ENCODE data around the gene GOPC.

The GOPC gene

GRCh38 chr6:117637770-117638169, 35.5 kb upstream of the GOPC start:
- no peak for ATAC-seq
- TF ChIP-seq SNAI2 (CRISPR knock-in tag; IDR thresholded peaks at IDR 0.05) (no peak), ZFP3 (CRISPR knock-in tag; IDR thresholded peaks at IDR 0.05) (no peak), TSHZ2 (CRISPR knock-in tag; IDR thresholded peaks at IDR 0.05) (no peak), CSDC2 (CRISPR knock-in tag; IDR thresholded peaks at IDR 0.05) (no peak), ZNF8 (CRISPR knock-in tag; IDR thresholded peaks at IDR 0.05) (no peak), CREB5 (CRISPR knock-in tag; IDR thresholded peaks at IDR 0.05; ENCODE audit: low read depth) (no peak), GLIS3 (CRISPR knock-in tag; IDR thresholded peaks at IDR 0.05) (no peak), PPARA (CRISPR knock-in tag; IDR thresholded peaks at IDR 0.05; ENCODE audit: borderline replicate concordance) (no peak), TCF4 (CRISPR knock-in tag; IDR thresholded peaks at IDR 0.05; ENCODE audit: borderline replicate concordance) (no peak), ZNF70 (CRISPR knock-in tag; IDR thresholded peaks at IDR 0.05) (no peak), ZC3H10 (CRISPR knock-in tag; IDR thresholded peaks at IDR 0.05) (no peak), ARNTL (CRISPR knock-in tag; IDR thresholded peaks at IDR 0.05; ENCODE audit: borderline replicate concordance, low read depth) (no peak), RARB (CRISPR knock-in tag; IDR thresholded peaks at IDR 0.05) (no peak)
- TF ChIP-seq, protein P1, sequence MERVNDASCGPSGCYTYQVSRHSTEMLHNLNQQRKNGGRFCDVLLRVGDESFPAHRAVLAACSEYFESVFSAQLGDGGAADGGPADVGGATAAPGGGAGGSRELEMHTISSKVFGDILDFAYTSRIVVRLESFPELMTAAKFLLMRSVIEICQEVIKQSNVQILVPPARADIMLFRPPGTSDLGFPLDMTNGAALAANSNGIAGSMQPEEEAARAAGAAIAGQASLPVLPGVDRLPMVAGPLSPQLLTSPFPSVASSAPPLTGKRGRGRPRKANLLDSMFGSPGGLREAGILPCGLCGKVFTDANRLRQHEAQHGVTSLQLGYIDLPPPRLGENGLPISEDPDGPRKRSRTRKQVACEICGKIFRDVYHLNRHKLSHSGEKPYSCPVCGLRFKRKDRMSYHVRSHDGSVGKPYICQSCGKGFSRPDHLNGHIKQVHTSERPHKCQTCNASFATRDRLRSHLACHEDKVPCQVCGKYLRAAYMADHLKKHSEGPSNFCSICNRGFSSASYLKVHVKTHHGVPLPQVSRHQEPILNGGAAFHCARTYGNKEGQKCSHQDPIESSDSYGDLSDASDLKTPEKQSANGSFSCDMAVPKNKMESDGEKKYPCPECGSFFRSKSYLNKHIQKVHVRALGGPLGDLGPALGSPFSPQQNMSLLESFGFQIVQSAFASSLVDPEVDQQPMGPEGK (CRISPR knock-in tag; IDR thresholded peaks at IDR 0.05; ENCODE audit: borderline replicate concordance) = no peak
- TF ChIP-seq, protein P2, sequence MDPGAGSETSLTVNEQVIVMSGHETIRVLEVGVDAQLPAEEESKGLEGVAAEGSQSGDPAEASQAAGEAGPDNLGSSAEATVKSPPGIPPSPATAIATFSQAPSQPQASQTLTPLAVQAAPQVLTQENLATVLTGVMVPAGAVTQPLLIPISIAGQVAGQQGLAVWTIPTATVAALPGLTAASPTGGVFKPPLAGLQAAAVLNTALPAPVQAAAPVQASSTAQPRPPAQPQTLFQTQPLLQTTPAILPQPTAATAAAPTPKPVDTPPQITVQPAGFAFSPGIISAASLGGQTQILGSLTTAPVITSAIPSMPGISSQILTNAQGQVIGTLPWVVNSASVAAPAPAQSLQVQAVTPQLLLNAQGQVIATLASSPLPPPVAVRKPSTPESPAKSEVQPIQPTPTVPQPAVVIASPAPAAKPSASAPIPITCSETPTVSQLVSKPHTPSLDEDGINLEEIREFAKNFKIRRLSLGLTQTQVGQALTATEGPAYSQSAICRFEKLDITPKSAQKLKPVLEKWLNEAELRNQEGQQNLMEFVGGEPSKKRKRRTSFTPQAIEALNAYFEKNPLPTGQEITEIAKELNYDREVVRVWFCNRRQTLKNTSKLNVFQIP (CRISPR knock-in tag; IDR thresholded peaks at IDR 0.05; ENCODE audit: borderline replicate concordance, low read depth) = no peak
- TF ChIP-seq, protein P3, sequence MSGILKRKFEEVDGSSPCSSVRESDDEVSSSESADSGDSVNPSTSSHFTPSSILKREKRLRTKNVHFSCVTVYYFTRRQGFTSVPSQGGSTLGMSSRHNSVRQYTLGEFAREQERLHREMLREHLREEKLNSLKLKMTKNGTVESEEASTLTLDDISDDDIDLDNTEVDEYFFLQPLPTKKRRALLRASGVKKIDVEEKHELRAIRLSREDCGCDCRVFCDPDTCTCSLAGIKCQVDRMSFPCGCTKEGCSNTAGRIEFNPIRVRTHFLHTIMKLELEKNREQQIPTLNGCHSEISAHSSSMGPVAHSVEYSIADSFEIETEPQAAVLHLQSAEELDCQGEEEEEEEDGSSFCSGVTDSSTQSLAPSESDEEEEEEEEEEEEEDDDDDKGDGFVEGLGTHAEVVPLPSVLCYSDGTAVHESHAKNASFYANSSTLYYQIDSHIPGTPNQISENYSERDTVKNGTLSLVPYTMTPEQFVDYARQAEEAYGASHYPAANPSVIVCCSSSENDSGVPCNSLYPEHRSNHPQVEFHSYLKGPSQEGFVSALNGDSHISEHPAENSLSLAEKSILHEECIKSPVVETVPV (CRISPR knock-in tag; IDR thresholded peaks at IDR 0.05) = no peak

DNA sequence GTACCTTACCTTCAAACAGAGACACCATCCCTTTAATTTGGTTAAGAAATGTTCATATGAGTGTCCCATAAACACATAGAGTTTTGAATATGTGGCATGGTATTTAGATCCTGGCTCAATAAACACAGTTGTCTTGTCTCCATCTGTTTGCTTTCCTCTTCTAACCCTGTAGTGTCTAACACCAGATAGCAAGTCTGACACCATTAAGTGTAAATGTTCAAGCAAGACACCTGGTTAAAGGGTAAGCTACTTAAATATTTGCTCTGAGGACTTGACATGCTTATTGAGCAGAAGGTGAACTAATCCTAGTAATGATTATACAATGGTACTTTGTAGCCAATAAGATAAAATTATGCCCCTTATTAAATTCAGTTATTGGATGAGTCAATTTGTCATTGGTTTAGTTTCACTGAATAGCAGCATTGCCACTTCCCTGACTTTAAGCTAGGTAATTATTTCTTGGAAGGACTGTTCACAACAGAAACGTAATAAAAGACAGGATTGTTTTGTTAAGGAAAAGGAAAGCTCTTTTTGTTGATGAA, 26.9 kb upstream of the GOPC start:
- TF ChIP-seq CREB5 (CRISPR knock-in tag; IDR thresholded peaks at IDR 0.05; ENCODE audit: low read depth) (no peak), SNAI2 (CRISPR knock-in tag; IDR thresholded peaks at IDR 0.05) (no peak), ESRRG (CRISPR knock-in tag; IDR thresholded peaks at IDR 0.05) (no peak), ISL1 (CRISPR knock-in tag; IDR thresholded peaks at IDR 0.05) (no peak), ZFP30 (CRISPR knock-in tag; IDR thresholded peaks at IDR 0.05) (no peak), TSHZ2 (CRISPR knock-in tag; IDR thresholded peaks at IDR 0.05) (no peak), ZFP3 (CRISPR knock-in tag; IDR thresholded peaks at IDR 0.05) (no peak), GLIS3 (CRISPR knock-in tag; IDR thresholded peaks at IDR 0.05) (no peak), BACH2 (CRISPR knock-in tag; IDR thresholded peaks at IDR 0.05; ENCODE audit: borderline replicate concordance) (no peak), TCF4 (CRISPR knock-in tag; IDR thresholded peaks at IDR 0.05; ENCODE audit: borderline replicate concordance) (no peak), ZNF70 (CRISPR knock-in tag; IDR thresholded peaks at IDR 0.05) (no peak), ZNF8 (CRISPR knock-in tag; IDR thresholded peaks at IDR 0.05) (no peak), ZC3H10 (CRISPR knock-in tag; IDR thresholded peaks at IDR 0.05) (no peak), ARNTL (CRISPR knock-in tag; IDR thresholded peaks at IDR 0.05; ENCODE audit: borderline replicate concordance, low read depth) (no peak), TOX (CRISPR knock-in tag; IDR thresholded peaks at IDR 0.05; ENCODE audit: borderline replicate concordance) (no peak), PPARA (CRISPR knock-in tag; IDR thresholded peaks at IDR 0.05; ENCODE audit: borderline replicate concordance) (no peak), CSDC2 (CRISPR knock-in tag; IDR thresholded peaks at IDR 0.05) (no peak), ZNF565 (CRISPR knock-in tag; conservative IDR thresholded peaks at IDR 0.05; ENCODE audit: low read depth) (no peak)
- TF ChIP-seq, protein P3 (CRISPR knock-in tag; IDR thresholded peaks at IDR 0.05) = no peak
- ATAC-seq = no peak
